ENCODE measurements around the gene COL27A1. TPM values are rescaled to one million over a fixed set of nuclear protein-coding genes. Genes with fewer than 3 reads are reported as not detected.

COL27A1 gene
- total and polyA plus RNA-seq, 4 donors, result 10.9 to 25.6 (median 17.4) TPM

- Histone ChIP-seq H3K4me3 (no peak overlapping the region), H3K4me1 (ENCODE audit: control insufficient read depth in 5 of 5, insufficient read depth in 5 of 5, low read length in 5 of 5) (peaks cover 0 to 9% (median 0%) of the 10 kb centered on the region in 5 donors), H3K9me3 (ENCODE audit: control insufficient read depth in 4 of 4, insufficient read depth in 3 of 4, low read length in 3 of 4) (no peaks in the 10 kb centered on the region), H3K27ac (ENCODE audit: low read depth in 1 of 2, low read length in 1 of 2) (no peak overlapping the region), H3K9ac (ENCODE audit: insufficient read depth in 1 of 2, low read length in 2 of 2) (no peak overlapping the region), H3K27me3 (ENCODE audit: control insufficient read depth in 3 of 3, insufficient read depth in 3 of 3, low read length in 2 of 3) (no peaks in the 10 kb centered on the region), H3K36me3 (ENCODE audit: control insufficient read depth in 4 of 4, insufficient read depth in 4 of 4, low read length in 4 of 4) (peaks cover 0 to 7% (median 2%) of the 10 kb centered on the region in 4 donors)
- DNase-seq, result no peak
- TF ChIP-seq, protein P1, sequence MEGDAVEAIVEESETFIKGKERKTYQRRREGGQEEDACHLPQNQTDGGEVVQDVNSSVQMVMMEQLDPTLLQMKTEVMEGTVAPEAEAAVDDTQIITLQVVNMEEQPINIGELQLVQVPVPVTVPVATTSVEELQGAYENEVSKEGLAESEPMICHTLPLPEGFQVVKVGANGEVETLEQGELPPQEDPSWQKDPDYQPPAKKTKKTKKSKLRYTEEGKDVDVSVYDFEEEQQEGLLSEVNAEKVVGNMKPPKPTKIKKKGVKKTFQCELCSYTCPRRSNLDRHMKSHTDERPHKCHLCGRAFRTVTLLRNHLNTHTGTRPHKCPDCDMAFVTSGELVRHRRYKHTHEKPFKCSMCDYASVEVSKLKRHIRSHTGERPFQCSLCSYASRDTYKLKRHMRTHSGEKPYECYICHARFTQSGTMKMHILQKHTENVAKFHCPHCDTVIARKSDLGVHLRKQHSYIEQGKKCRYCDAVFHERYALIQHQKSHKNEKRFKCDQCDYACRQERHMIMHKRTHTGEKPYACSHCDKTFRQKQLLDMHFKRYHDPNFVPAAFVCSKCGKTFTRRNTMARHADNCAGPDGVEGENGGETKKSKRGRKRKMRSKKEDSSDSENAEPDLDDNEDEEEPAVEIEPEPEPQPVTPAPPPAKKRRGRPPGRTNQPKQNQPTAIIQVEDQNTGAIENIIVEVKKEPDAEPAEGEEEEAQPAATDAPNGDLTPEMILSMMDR (IDR thresholded peaks at IDR 0.05; ENCODE audit: control extremely low read depth, extremely low read depth), result no peak
- 84 to 89% methylated on average over 6 of the region's 6 CpGs for WGBS, 2 donors
- ATAC-seq (ENCODE audit: insufficient read depth, low FRiP score), result no peak
Observed at GRCh38 chr9:114258866-114259797, 103.8 kb downstream of the COL27A1 start.

DNA sequence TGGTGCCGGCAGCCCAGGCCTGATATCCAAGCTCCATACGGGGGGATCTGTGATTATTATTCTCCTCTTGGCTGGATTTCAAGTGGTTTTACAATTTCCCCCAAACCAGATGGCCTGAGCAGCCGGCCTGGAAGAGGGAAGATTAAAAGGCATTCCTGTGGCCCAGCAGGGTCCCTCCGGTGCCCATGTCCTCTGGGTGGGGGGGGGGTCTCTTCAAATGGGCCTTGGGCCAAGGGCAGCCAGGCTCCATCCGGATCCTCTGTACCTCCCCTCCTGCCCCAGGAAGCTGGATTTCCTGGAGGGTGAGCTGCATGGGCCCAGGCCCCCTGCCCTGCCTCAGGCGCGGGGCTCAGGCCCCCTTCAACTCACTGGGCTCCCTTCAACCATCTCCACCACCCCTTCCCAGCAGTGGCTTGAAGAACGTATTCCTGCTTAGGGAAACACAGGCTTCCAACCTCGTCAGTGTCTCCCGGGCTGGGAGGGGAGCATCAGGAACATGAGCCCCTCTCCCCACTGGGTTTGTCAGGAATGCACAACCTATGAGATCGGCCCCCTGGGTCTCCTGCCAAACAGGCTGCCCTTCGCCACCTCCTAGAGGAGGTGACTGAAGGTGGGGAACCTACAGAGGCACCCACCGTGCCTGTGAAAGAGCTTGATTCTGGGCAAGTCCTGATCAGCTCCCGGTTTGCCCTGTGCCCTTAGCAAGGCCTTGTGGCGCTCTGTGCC is 104.6 kb downstream of the COL27A1 start:
- no peak overlapping the region for H3K4me3 ChIP-seq
- no peak overlapping the region for H3K27ac ChIP-seq (ENCODE audit: low read depth in 1 of 2, low read length in 1 of 2)
- WGBS, 2 donors, result 62 to 68% methylated on average over 15 of the region's 15 CpGs
- TF ChIP-seq, protein P1 (IDR thresholded peaks at IDR 0.05; ENCODE audit: control extremely low read depth, extremely low read depth), result no peak
- DNase-seq, result peak; percentile 38 to 63 (median 50)
- no peaks in the 10 kb centered on the region for H3K27me3 ChIP-seq (ENCODE audit: control insufficient read depth in 3 of 3, insufficient read depth in 3 of 3, low read length in 2 of 3)
- no peak overlapping the region for H3K9ac ChIP-seq (ENCODE audit: insufficient read depth in 1 of 2, low read length in 2 of 2)
- no peaks in the 10 kb centered on the region for H3K9me3 ChIP-seq (ENCODE audit: control insufficient read depth in 4 of 4, insufficient read depth in 3 of 4, low read length in 3 of 4)
- no peak for ATAC-seq (ENCODE audit: insufficient read depth, low FRiP score)
- H3K36me3 ChIP-seq (ENCODE audit: control insufficient read depth in 4 of 4, insufficient read depth in 4 of 4, low read length in 4 of 4), result peaks cover 0 to 10% (median 2%) of the 10 kb centered on the region in 4 donors
- peaks cover 0 to 9% (median 0%) of the 10 kb centered on the region in 5 donors for H3K4me1 ChIP-seq (ENCODE audit: control insufficient read depth in 5 of 5, insufficient read depth in 5 of 5, low read length in 5 of 5)

- Histone ChIP-seq H3K27me3 (ENCODE audit: control insufficient read depth in 3 of 3, insufficient read depth in 3 of 3, low read length in 2 of 3) (no peaks in the 10 kb centered on the region), H3K4me1 (ENCODE audit: control insufficient read depth in 5 of 5, insufficient read depth in 5 of 5, low read length in 5 of 5) (peaks cover 0 to 9% (median 0%) of the 10 kb centered on the region in 5 donors), H3K9ac (ENCODE audit: insufficient read depth in 1 of 2, low read length in 2 of 2) (no peak overlapping the region), H3K4me3 (no peak overlapping the region), H3K27ac (ENCODE audit: low read depth in 1 of 2, low read length in 1 of 2) (no peak overlapping the region), H3K36me3 (ENCODE audit: control insufficient read depth in 4 of 4, insufficient read depth in 4 of 4, low read length in 4 of 4) (peaks cover 0 to 10% (median 4%) of the 10 kb centered on the region in 4 donors), H3K9me3 (ENCODE audit: control insufficient read depth in 4 of 4, insufficient read depth in 3 of 4, low read length in 3 of 4) (no peaks in the 10 kb centered on the region)
- DNase-seq, result no peak
- 79 to 88% methylated on average over 10 of the region's 10 CpGs for WGBS, 2 donors
- TF ChIP-seq, protein P1 (IDR thresholded peaks at IDR 0.05; ENCODE audit: control extremely low read depth, extremely low read depth), result no peak
- ATAC-seq (ENCODE audit: insufficient read depth, low FRiP score), result no peak
Observed at GRCh38 chr9:114261026-114261425, 105.7 kb downstream of the COL27A1 start.

All from lung (tissue), 12 donors.